Stimulated activated CD8-positive, alpha-beta memory T cell treated with anti-CD3 and anti-CD28 coated beads, Interleukin-4, amount 100 ng/mL, for 4 hours (primary cell): ENCODE measurements around the gene SPEG.

Source experiments
- DNase-seq, 2 donors: peaks; one replicate each; pipeline ENCODE4 v3.0.0-alpha.2; 2020; ENCODE audit warnings: low read depth in 2 of 2, low spot score in 1 of 2

Gene SPEG

DNA sequence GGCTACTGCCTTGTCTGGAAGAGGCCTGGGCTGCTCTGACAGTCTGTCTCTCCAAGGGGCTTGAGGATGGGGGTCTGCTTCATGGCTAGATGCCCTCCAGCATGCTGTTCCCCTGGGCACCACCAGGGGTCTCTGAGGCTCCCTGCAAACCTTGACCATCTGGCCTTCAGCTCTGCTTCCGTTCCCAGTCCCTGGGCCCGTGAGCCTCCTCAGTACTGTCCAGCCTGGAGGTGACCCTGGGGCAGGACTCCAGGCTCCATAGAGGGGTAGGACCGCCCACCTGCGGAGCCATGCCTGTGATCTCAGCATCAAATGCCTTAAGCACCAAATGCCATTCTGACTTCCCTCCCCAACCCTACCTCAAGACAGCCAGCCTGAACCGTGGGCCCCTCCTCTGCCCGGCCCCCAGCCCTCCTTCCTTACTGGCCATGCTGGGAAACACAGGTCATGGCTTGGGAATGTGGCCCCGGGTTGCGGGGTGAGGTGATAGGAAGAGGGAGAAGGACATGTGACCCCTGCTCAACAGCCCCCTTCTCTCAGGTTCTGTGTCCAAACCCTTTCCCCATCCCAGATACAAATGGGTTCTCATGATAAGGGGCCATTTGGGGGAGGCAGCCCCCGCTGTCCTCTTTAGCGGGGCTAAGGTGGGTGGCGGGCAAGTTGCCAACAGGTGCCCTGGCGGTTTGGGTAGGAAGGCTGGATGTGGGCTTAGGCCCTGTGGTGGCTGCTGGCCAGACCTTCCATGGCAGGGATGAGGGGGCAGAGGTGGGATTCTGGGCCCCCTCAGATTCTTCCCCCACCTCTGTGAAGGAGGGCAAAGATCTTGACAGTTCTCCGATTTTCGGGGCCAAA lies 25.0 kb downstream of the SPEG start:
- no peak for DNase-seq

DNA sequence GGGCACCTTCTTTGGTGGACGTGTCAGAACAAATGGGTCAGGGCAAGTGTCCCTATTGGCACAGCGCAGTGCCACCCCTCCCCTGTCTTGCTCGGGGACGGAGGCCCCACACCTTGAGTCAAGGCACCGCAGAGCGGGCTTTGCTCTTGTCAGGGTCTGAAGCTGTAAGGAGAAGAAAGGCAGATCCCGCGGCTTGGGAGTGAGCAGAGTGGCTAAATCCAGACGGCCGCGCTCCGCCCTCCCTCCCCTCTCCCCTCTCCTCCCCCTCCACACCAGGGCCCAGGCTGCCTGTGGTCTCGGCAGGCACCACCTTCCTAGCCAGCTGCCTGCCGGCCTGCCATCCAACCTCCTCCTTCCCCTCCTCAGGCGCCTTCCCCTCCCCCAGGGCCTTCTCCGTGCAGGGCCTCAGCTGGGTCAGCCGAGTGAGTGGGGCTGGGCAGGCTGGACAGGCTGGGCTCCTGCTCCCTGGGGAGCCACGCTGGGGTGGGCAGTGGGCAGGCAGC lies 25.8 kb downstream of the SPEG start:
- DNase-seq = no peak

DNA sequence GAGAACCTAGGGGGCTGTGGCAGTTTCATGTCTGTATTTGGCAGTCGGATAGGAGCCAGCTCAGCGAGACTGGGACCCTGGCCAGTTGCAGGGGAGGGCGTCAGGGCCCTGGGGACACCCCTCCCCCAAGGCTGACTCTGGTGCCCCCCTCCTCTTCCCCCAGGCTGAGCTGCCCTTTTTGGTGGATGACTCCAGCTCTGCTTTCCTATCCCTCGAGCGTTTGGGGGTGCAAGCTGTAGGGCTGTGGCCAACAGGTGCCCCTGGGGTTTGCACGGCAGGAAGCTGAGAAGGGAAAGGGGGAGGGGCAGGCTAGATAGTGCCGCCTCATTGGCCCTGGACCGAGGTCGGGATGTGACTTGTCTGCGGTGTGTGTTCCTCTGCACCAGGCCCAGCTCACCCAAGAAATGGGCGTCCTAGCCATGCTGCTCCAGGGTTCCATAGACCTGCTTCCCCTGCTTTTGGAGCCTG lies 26.4 kb downstream of the SPEG start:
- DNase-seq = no peak

DNA sequence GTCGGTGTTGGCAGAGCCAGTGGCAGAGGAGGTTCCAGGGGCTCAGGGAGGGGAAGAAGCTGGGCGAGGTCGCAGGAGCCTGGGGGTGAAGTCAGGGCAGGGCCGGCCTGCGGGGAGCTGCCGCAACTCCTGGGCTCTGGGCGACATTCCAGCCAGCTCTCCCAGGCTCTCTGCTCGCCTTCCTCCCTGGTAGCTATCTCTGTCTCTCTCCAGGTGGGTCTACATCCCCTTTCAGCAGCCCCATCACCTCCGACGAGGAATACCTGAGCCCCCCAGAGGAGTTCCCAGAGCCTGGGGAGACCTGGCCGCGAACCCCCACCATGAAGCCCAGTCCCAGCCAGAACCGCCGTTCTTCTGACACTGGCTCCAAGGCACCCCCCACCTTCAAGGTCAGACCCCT lies 27.0 kb downstream of the SPEG start:
- no peak for DNase-seq

DNA sequence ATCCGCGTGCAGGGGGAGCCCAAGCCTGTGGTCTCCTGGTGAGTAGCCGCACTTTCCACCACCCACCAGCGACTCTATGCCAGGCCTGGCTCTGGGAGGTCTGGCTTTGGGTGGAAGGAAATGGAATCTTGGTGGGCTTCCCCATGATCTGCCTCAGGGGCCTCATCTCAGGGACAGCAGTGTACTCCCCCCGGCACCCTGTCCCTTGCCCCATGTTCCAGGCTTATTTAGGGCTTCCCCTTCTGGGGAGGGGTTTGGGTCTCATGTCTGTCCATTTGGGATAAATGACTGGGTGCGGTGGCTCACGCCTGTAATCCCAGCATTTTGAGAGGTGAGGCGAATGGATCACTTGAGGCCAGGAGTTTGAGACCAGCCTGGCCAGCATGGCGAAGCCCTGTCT lies 27.7 kb downstream of the SPEG start:
- DNase-seq = no peak

DNA sequence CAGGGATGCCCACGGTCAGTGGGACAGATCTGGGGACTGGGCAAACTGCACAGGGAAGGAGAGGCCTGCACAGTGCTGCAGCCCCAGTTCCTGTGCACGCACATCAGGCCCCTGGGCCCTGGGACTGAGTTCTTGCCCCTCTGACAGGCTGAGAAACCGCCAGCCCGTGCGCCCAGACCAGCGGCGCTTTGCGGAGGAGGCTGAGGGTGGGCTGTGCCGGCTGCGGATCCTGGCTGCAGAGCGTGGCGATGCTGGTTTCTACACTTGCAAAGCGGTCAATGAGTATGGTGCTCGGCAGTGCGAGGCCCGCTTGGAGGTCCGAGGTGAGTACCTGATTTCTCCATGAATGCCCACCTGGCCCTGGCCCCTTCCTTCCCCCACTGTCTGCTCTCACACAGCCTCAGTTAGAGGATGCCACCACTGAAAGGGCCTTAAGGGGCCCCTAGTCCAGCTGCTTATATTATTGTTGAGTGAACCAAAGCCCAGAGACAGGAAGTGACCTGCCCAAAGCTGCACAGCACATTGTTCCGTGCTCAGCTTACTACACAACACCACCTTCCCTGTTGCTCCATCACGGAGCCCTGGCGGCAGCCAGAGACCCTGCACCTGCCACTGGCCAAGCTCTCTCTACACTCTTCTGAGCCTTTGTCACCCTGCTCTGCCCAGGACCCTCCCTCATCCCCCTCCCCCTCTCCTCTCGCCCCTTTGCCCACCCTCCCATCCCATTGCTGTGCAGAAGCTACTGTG lies 29.8 kb downstream of the SPEG start:
- no peak for DNase-seq

DNA sequence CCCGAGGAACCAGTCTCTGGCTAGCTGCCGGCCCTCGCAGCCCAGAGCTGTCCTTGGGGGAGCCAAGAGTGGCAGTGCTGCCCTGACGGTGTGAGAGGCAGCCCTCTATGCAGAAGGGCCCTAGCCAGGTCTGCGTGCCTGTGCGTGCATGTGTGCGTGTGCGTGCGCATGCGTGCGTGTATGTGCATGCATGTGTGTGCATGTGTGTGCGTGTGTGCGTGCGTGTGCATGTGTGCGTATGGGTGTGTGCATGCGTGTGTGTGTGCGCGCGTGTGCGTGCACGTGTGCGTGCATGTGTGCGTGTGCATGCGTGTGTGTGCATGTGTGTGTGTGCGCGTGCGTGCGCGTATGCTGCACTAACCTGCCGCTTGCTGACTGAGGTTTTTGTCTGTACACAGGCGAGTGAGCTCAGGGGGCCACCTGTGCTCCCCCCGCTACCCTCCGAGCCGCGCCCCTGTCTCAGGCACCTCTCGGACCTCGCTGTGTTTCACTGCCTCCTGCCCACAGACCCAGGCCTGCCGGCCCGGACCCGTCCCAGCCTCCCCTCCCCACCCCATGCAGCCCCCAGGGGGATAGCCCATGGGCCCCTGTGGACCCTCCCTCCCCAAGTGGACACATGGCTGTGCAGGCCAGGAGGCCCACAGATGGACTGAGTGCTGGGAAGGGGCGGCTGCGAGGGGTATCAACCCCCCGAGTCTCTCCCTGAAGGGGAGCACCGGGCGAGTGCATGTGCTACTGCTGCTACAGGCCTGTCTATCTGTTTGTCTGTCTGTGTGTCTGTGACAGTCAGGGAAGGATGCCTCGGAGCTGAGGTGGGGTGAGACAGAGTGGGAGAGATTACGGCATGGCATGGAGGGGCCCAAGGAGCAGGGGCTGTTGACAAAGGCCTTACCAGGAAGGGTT lies 31.3 kb downstream of the SPEG start:
- no peak for DNase-seq

DNA sequence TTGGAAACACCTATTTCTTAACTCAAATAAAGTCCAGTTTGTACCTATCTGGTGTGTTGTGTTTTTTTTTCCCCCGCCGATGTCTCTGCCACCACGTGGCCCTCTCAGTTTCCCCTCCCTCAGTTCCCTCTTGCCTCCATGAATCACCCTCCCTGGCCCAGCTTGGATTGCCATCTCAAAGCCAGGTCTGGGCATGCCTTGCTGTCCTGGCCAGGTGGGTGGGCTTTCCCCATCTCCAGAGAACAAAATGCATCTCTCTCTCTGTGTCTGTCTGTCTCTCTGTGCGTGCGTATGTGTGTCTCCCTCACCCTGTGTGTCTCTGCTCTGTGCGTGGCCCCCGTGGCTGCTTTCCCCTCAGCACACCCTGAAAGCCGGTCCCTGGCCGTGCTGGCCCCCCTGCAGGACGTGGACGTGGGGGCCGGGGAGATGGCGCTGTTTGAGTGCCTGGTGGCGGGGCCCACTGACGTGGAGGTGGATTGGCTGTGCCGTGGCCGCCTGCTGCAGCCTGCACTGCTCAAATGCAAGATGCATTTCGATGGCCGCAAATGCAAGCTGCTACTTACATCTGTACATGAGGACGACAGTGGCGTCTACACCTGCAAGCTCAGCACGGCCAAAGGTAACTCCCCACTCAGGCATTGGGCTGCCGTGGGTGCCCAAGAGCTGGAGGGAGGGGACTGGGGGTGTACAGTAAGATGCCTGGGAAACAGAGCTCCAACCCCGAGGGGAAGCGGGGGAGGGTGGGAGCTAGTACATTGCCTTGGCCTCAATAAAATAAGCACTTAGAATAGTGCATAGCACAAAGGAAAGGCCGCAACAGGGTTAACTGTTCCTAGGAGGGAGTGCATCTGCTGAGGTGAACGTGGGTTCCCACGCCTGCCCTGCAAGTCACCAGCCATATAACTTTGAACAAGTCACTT lies 32.4 kb downstream of the SPEG start:
- no peak for DNase-seq

DNA sequence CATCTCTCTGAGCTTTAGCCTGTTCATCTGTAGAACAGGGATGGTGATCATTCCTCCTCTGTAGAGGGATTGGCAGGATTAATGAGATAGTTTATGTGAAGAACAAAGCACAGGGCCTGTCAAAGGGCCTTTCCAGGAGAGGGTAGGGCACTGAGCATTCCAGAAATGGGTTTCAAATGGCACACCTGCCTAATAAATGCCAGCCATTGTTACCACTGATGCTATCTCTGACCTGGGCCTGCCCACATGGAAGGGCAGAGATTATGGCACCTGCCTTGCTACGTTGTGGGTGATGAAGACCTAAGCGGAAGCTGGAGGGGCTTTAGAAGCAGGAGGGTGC lies 33.1 kb downstream of the SPEG start:
- no peak for DNase-seq

DNA sequence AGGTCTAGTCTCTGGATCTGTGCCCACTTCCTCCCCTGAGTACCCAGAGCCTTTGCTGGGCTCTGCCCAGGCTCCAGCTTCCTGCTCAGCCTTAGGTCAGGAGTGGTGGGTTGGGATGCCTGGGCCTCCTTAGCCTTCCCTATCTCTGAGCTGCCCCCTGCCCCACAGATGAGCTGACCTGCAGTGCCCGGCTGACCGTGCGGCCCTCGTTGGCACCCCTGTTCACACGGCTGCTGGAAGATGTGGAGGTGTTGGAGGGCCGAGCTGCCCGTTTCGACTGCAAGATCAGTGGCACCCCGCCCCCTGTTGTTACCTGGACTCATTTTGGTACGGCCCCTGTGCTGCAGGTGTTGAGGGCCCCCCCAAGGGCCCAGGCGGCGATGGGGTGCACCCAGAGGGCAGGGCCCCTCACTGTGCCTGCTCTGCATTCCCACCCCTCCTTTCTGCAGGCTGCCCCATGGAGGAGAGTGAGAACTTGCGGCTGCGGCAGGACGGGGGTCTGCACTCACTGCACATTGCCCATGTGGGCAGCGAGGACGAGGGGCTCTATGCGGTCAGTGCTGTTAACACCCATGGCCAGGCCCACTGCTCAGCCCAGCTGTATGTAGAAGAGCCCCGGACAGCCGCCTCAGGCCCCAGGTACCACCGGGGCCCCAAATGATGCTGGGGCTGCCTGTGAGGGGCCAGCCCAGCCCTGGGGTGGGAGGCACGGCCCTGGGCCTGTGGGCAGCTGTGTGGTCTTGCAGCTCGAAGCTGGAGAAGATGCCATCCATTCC lies 34.0 kb downstream of the SPEG start:
- DNase-seq = no peak

DNA sequence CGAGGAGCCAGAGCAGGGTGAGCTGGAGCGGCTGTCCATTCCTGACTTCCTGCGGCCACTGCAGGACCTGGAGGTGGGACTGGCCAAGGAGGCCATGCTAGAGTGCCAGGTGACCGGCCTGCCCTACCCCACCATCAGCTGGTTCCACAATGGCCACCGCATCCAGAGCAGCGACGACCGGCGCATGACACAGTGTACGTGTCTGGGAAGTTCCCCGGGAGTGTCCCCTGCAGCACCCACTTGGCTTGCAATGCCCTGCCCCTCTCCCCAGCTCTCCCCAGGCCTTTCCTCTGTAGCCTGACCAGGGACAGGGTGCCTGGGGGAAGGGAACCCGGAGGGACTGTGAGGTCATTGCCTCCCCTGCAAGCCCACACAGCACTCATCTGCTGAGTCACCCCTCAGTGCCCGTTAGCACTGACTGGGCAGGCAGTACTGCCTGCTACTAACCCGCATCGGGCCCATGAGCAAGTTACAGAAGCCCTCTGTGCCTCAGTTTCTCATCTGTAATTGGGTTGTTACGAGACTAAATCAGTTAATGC lies 34.6 kb downstream of the SPEG start:
- no peak for DNase-seq

DNA sequence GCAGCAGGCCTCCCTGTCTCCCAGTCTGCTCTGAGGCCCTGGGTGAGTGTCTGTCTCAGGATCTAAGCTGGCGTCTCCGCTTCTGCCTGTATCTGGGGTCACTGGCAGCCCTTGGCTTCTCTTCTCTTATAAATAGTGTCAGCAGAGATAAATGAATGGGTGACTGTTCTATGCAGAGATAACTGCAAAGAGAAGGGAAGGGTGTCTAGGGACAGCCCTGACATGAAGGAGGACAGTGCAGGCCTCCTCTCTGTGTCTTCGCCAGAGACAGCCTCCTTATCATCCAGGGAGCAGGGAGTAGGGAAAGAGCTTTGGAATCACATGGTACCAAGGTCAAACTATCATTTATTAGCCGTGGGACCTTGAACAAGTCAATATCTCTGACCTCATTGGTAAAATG lies 35.8 kb downstream of the SPEG start:
- DNase-seq = no peak

DNA sequence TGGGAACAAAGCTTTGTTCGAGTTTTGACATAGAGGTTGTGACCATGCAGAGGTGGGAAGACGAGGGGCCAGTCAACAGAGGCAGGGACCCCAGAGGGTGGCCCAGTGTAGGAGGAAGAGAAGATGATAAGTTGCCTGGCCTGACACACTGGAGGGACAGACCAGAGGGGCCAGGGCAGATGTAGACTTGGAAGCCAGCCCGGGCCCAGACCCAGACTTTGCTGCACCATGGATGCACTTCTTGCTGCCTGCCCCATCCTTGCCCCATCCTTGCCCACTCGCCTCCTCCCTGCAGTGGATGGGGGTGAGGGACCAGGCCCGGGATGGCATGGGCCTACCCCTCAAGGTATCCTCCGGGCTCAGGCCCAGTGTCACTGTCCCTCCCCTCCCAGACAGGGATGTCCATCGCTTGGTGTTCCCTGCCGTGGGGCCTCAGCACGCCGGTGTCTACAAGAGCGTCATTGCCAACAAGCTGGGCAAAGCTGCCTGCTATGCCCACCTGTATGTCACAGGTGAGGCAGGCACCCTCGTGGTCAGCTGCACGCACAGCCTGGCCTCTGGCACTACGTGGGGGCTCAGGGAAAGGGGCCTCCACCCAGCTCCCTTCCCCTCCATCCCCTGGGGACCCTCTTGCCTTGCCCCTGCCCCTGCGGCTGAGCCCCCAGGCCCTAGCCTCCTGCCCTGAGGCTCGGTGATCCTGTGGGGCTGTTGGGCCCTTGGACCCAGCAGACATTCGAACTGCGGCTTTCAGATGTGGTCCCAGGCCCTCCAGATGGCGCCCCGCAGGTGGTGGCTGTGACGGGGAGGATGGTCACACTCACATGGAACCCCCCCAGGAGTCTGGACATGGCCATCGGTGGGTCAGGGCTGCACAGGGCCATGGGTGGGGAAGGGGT lies 37.1 kb downstream of the SPEG start:
- no peak for DNase-seq

DNA sequence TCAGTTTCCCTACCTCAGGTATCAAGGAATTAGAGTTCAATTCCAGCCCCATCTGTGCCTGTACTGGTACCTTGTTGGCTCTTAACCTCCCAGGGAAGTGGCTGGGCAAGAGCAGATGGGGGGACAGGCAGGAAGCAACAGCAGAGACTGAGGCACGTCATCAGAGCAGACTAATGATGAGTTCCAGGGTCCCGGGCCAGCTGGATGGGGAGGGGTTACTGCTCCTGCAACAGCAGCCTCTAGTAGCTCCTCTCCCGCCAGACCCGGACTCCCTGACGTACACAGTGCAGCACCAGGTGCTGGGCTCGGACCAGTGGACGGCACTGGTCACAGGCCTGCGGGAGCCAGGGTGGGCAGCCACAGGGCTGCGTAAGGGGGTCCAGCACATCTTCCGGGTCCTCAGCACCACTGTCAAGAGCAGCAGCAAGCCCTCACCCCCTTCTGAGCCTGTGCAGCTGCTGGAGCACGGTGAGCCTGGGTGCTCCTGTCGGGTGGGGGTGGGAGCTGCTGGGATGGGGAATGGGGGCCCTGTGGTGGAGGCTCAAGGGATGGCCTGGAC lies 38.1 kb downstream of the SPEG start:
- DNase-seq = no peak

DNA sequence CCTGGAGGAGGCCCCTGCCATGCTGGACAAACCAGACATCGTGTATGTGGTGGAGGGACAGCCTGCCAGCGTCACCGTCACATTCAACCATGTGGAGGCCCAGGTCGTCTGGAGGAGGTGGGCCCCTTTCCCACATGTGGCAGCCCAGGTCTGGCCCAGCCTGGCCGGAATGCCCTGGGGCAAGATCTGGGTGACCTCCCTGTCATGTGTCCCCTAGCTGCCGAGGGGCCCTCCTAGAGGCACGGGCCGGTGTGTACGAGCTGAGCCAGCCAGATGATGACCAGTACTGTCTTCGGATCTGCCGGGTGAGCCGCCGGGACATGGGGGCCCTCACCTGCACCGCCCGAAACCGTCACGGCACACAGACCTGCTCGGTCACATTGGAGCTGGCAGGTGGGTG lies 38.9 kb downstream of the SPEG start:
- no peak for DNase-seq

DNA sequence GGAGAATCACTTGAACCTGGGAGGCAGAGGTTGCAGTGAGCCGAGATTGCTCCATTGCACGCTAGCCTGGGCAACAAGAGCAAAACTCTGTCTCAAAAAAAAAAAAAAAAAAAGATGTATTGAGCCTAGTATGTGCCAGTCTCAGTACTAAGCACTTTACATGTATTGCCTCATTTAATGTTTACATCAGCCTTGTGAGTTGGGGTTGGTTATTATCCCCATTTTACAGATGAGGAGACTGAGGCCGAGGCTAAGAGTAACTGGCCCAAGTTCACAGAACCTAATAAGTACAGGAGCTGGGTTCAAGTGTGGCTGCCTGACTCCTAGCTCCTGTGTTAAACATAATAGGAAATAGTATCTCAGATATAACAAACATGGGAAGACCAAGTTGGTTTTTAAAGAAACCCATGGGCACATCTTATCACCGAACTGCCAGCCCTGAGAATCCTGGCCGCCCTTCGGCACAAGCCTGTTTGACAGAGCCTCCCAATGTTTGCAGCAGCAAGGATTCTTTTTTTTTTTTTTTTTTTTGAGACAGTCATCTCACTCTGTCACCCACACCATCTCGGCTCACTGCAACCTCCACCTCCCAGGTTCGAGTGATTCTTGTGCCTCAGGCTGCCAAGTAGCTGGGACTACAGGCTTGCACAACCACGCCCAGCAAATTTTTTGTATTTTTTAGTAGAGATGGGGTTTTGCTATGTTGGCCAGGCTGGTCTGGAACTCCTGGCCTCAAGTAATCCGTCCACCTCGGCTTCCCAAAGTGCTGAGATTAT lies 39.8 kb downstream of the SPEG start:
- no peak for DNase-seq

DNA sequence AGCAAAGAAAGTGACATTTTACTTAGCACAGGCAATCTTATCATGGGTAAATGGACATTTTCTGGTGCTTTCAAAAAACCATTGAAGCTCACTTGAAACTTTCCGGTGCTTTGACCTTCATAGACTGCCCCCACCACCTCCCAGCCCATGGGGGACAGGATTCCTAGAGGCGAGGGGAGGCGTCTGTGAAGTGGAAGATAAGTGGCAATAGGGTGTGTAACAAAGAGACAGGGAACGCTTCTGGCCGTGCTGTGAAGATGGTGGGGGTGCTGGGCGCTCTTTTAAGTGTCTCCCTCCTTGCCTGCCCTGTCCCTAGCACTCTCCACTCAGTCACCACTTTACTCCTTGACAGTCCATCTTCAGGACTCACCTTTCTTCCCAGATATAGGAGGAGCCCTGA lies 40.6 kb downstream of the SPEG start:
- DNase-seq = no peak
